H1 (cell line): Measurements from ENCODE around the gene ANXA5. TPM values are rescaled to one million over a fixed set of nuclear protein-coding genes. Genes with fewer than 3 reads are reported as not detected.

Experiments used
- SP2 ChIP-seq: IDR thresholded peaks from 2 replicates; pipeline ENCODE4 v1.6.1; 2012; ENCODE audit warnings: mild to moderate bottlenecking, low read length, inconsistent platforms
- TCF12 ChIP-seq: IDR thresholded peaks from 2 replicates; pipeline ENCODE4 v1.6.1; 2011; ENCODE audit warnings: low read depth, mild to moderate bottlenecking, low read length
- polyA plus RNA-seq, 7 experiments: library from polyadenylated mRNA; depleted of rRNA in 3 of 7; stranded (reverse) in 5 of 7; unstranded in 2 of 7; fragments of >200 nt in 5 of 7; fragments of 200-250 nt in 2 of 7; gene quantifications; 1 replicate in 5 of 7; 2 replicates in 1 of 7; 4 replicates in 1 of 7; pipeline versions ENCODE4 v1.2.1 to v1.2.3, GENCODE V29; 2011 to 2013; ENCODE audit warnings: missing spikeins in 2 of 7, mixed read lengths in 2 of 7
- total RNA-seq: library from RNA; stranded (reverse); fragmentation: NEBNext Ultra II Directional; extraction: Animal tissue kit (Norgen Biotek cat#: 25700); gene quantifications from 2 replicates; pipeline ENCODE4 v1.2.1, GENCODE V29; 2021

Gene ANXA5
- total and polyA plus RNA-seq, 2 of the 8 experiments (the other 6 are each of a cell fraction or from before 2014, with no cell fraction given) = 213 to 221 TPM

- no peak for TF ChIP-seq SP2
- peak; percentile 78; the same call in 1 of the 2 replicates for TF ChIP-seq TCF12
Measured at GRCh38 chr4:121711263-121712000, 14.7 kb upstream of the ANXA5 start (continued).
